Liver (tissue), 9 donors: Measurements from ENCODE around the gene SGCD. TPM values are rescaled to one million over a fixed set of nuclear protein-coding genes. Genes with fewer than 3 reads are reported as not detected.

Experiments used
- DNase-seq: peaks from one replicate; pipeline ENCODE4 v3.0.0-alpha.2; 2017; ENCODE audit warnings: low spot score
- H3K27ac ChIP-seq, 2 donors: one replicate each; pipeline ENCODE4 v1.7.0; 2013; ENCODE audit warnings: inconsistent platforms in 2 of 2, low read length in 2 of 2, control low read depth in 1 of 2, low read depth in 1 of 2, mild to moderate bottlenecking in 1 of 2
- H3K27me3 ChIP-seq, 4 donors: one replicate each; pipeline versions ENCODE4 v1.6.1 to v1.7.0; 2013; ENCODE audit warnings: low read length in 3 of 4, inconsistent platforms in 1 of 4, mild to moderate bottlenecking in 1 of 4, moderate library complexity in 1 of 4; ENCODE audit not compliant: control insufficient read depth in 4 of 4, insufficient read depth in 4 of 4
- H3K36me3 ChIP-seq, 4 donors: one replicate each; pipeline versions ENCODE4 v1.6.1 to v1.7.0; 2013; ENCODE audit warnings: low read length in 3 of 4, mild to moderate bottlenecking in 3 of 4, low read depth in 1 of 4, moderate library complexity in 1 of 4; ENCODE audit not compliant: control insufficient read depth in 4 of 4, insufficient read depth in 3 of 4
- H3K4me1 ChIP-seq, 4 donors: one replicate each; pipeline versions ENCODE4 v1.6.1 to v1.7.0; 2013; ENCODE audit warnings: low read length in 3 of 4, mild to moderate bottlenecking in 3 of 4, moderate library complexity in 1 of 4; ENCODE audit not compliant: control insufficient read depth in 4 of 4, insufficient read depth in 4 of 4
- H3K4me3 ChIP-seq, 3 donors: one replicate each; pipeline versions ENCODE4 v1.6.1 to v1.7.0; 2013; ENCODE audit warnings: low read length in 3 of 3, control low read depth in 1 of 3, low read depth in 1 of 3, mild to moderate bottlenecking in 1 of 3
- H3K9ac ChIP-seq, 2 donors: one replicate each; pipeline ENCODE4 v1.7.0; 2013; ENCODE audit warnings: low read length in 2 of 2, mild to moderate bottlenecking in 2 of 2, moderate library complexity in 2 of 2, control low read depth in 1 of 2, low read depth in 1 of 2
- H3K9me3 ChIP-seq, 4 donors: one replicate each; pipeline versions ENCODE4 v1.6.1 to v1.7.0; 2013; ENCODE audit warnings: low read length in 3 of 4; ENCODE audit not compliant: control insufficient read depth in 4 of 4
- ATF3 ChIP-seq: IDR thresholded peaks from 2 replicates; pipeline ENCODE4 v1.6.1; 2016; ENCODE audit warnings: antibody characterized with exemption
- EGR1 ChIP-seq, 2 donors: IDR thresholded peaks; 2 replicates each; pipeline ENCODE4 v1.6.1; 2016 to 2018; ENCODE audit warnings: antibody characterized with exemption in 2 of 2, low read depth in 2 of 2
- GABPA ChIP-seq, 2 donors: IDR thresholded peaks in 1 of 2; conservative IDR thresholded peaks in 1 of 2; 2 replicates each; pipeline ENCODE4 v1.6.1; 2016; ENCODE audit warnings: antibody characterized with exemption in 2 of 2, mild to moderate bottlenecking in 1 of 2, moderate library complexity in 1 of 2
- MAX ChIP-seq: IDR thresholded peaks from 2 replicates; pipeline ENCODE4 v1.6.1; 2016; ENCODE audit warnings: antibody characterized with exemption
- NR2F2 ChIP-seq: IDR thresholded peaks from 2 replicates; pipeline ENCODE4 v1.6.1; 2016; ENCODE audit warnings: antibody characterized with exemption
- RAD21 ChIP-seq, 2 donors: IDR thresholded peaks; 2 replicates each; pipeline ENCODE4 v1.6.1; 2016; ENCODE audit warnings: antibody characterized with exemption in 2 of 2, mild to moderate bottlenecking in 2 of 2
- REST ChIP-seq: IDR thresholded peaks from 2 replicates; pipeline ENCODE4 v1.6.1; 2016; ENCODE audit warnings: antibody characterized with exemption, mild to moderate bottlenecking
- RXRA ChIP-seq, 2 donors: IDR thresholded peaks; 2 replicates each; pipeline ENCODE4 v1.6.1; 2017 to 2018; ENCODE audit warnings: antibody characterized with exemption in 2 of 2, mild to moderate bottlenecking in 1 of 2
- SP1 ChIP-seq: IDR thresholded peaks from 2 replicates; pipeline ENCODE4 v1.6.1; 2018; ENCODE audit warnings: antibody characterized with exemption, mild to moderate bottlenecking
- TAF1 ChIP-seq: conservative IDR thresholded peaks from 2 replicates; pipeline ENCODE4 v1.6.1; 2016; ENCODE audit warnings: antibody characterized with exemption, mild to moderate bottlenecking
- ZBTB33 ChIP-seq: IDR thresholded peaks from 2 replicates; pipeline ENCODE4 v1.6.1; 2016; ENCODE audit warnings: antibody characterized with exemption
- WGBS: extraction: QIAGEN DNeasy Blood & Tissue Kit; methylation state at CpG from one replicate; pipeline ENCODE4 v1.1.7; 2013; 5-methylcytosine and 5-hydroxymethylcytosine counted together
- polyA plus RNA-seq, 2 donors: library from polyadenylated mRNA; stranded (reverse) in 1 of 2; unstranded in 1 of 2; fragments of 200-250 nt in 1 of 2; fragments of >200 nt in 1 of 2; fragmentation: Nextera tagmentation in 1 of 2; extraction: Ambion mirVana in 1 of 2; gene quantifications; one replicate each; pipeline versions ENCODE4 v1.2.1 to v1.2.3, GENCODE V29; 2013 to 2015
- total RNA-seq, 2 donors: library from RNA; depleted of rRNA; stranded (reverse); fragments of >200 nt; gene quantifications; one replicate each; pipeline ENCODE4 v1.2.3, GENCODE V29; 2014
- donor health status: healthy.
- donor health status: healthy.
- donor health status: healthy.
- donor health status: healthy.
- donor health status: healthy.

SGCD gene
- total and polyA plus RNA-seq, 4 donors, result 0.35 to 1.7 (median 1.0) TPM

- WGBS, result 61% methylated on average over 3 of the region's 3 CpGs
- Histone ChIP-seq H3K27me3 (no peaks in the 10 kb centered on the region), H3K27ac (no peak overlapping the region)
These were observed 225.9 kb downstream of the SGCD start for GRCh38 chr5:156552855-156553358.

More at GRCh38 chr5:156552855-156553358, 225.9 kb downstream of the SGCD start:
- Histone ChIP-seq H3K9me3 (peaks cover 0 to 1% (median 0%) of the 10 kb centered on the region in 4 donors), H3K9ac (no peak overlapping the region), H3K4me1 (no peaks in the 10 kb centered on the region), H3K36me3 (no peaks in the 10 kb centered on the region), H3K4me3 (no peak overlapping the region)
- TF ChIP-seq MAX (no peak), ATF3 (no peak), RAD21 (IDR thresholded peaks at IDR 0.05) (no peak), TAF1 (no peak), ZBTB33 (no peak), EGR1 (IDR thresholded peaks at IDR 0.05; ENCODE audit: low read depth in 2 of 2) (no peak), REST (no peak), GABPA (IDR thresholded peaks at IDR 0.05 in 1 of 2, conservative IDR thresholded peaks at IDR 0.05 in 1 of 2) (no peak), SP1 (no peak), NR2F2 (no peak), RXRA (IDR thresholded peaks at IDR 0.05) (no peak)
- DNase-seq, result no peak
